HepG2 (cell line): ENCODE measurements around the gene AHNAK. TPM values are rescaled to one million over a fixed set of nuclear protein-coding genes. Genes with fewer than 3 reads are reported as not detected.

Experiments
- ATAC-seq: fragments of 200-7000 bp; cut with Tn5 transposase; 3 replicates; pipeline ENCODE4 v1.9.1; 2020; ENCODE audit warnings: mild to moderate bottlenecking, moderate library complexity
- BruUV-seq: library from RNA; stranded (reverse); fragments of 400-500 nt; replicated peaks from 2 replicates; lab custom pipeline; 2021; lab: Mats Ljungman, UMichigan
- CTCF ChIA-PET: fragments of 300-600 bp; formaldehyde crosslinking; extraction: SDS; loops from one replicate; lab custom pipeline; 2021; ENCODE audit warnings: low total read pairs, inconsistent platforms, low intra/inter-chr PET ratio; lab: Yijun Ruan, JAX
- POLR2A ChIA-PET: fragments of 350-600 bp; sonication (Branson Sonifier 250); formaldehyde crosslinking; loops from one replicate; lab custom pipeline; 2020; ENCODE audit warnings: antibody characterized with exemption, inconsistent platforms; lab: Yijun Ruan, JAX
- DNase-seq: peaks from one replicate; pipeline ENCODE4 v3.0.0-alpha.2; 2015; ENCODE audit warnings: low spot score
- FAIRE-seq: peaks from 3 replicates; lab custom pipeline; 2011; peaks lifted over from hg19 to GRCh38; lab: Jason Lieb, UNC
- H2AFZ ChIP-seq: one replicate; pipeline ENCODE4 v1.6.1; 2011; ENCODE audit warnings: low read length, inconsistent platforms
- H3K27ac ChIP-seq: fragments of 300-600 bp; 3 replicates; pipeline ENCODE4 v1.8.0; 2011; ENCODE audit warnings: mixed run types, mild to moderate bottlenecking, mixed read lengths, low read length, inconsistent platforms; ENCODE audit not compliant: insufficient read depth; ENCODE audit errors: extremely low read length
- H3K27me3 ChIP-seq, 2 experiments: fragments of 200-600 bp in 1 of 2; 2 replicates in 1 of 2; 3 replicates in 1 of 2; pipeline versions ENCODE4 v1.6.0 to v1.8.0; 2011; ENCODE audit warnings: low read length in 2 of 2, mild to moderate bottlenecking in 2 of 2, moderate library complexity in 2 of 2, inconsistent platforms in 1 of 2; ENCODE audit not compliant: insufficient read depth in 2 of 2, control insufficient read depth in 1 of 2
- H3K36me3 ChIP-seq, 2 experiments: fragments of 200-600 bp in 1 of 2; replicated peaks in 1 of 2; 2 replicates in 1 of 2; 3 replicates in 1 of 2; pipeline versions ENCODE4 v1.5.1 to v1.8.0; 2011; ENCODE audit warnings: low read length in 2 of 2, inconsistent platforms in 1 of 2; ENCODE audit not compliant: insufficient read depth in 2 of 2, control insufficient read depth in 1 of 2
- H3K4me1 ChIP-seq: 2 replicates; pipeline ENCODE4 v1.5.1; 2012; ENCODE audit warnings: low read length, inconsistent platforms; ENCODE audit not compliant: insufficient read depth
- H3K4me2 ChIP-seq: 2 replicates; pipeline ENCODE4 v1.6.0; 2011; ENCODE audit warnings: low read depth, low read length, inconsistent platforms
- H3K4me3 ChIP-seq, 3 experiments: fragments of 200-600 bp in 1 of 3; sonication (generic), shearing (Covaris generic) in 1 of 3; replicated peaks in 1 of 3; 2 replicates each; pipeline ENCODE4 v1.5.1; 2011 to 2016; ENCODE audit warnings: low read length in 3 of 3, inconsistent platforms in 2 of 3, low read depth in 2 of 3, mild to moderate bottlenecking in 2 of 3, control low read depth in 1 of 3, mixed read lengths in 1 of 3; ENCODE audit not compliant: insufficient read depth in 1 of 3
- H3K79me2 ChIP-seq: one replicate; pipeline ENCODE4 v1.6.1; 2011; ENCODE audit warnings: low read length, inconsistent platforms; ENCODE audit not compliant: insufficient read depth
- H3K9ac ChIP-seq: 2 replicates; pipeline ENCODE4 v1.6.0; 2011; ENCODE audit warnings: mild to moderate bottlenecking, low read depth, low read length, inconsistent platforms; ENCODE audit not compliant: insufficient read depth
- H3K9me3 ChIP-seq: 2 replicates; pipeline ENCODE4 v1.5.1; 2012; ENCODE audit warnings: mild to moderate bottlenecking, low read length
- H4K20me1 ChIP-seq: 2 replicates; pipeline ENCODE4 v1.6.0; 2011; ENCODE audit warnings: inconsistent platforms, mild to moderate bottlenecking, low read length, moderate library complexity; ENCODE audit not compliant: insufficient read depth
- JARID2 ChIP-seq: sonication (generic); formaldehyde crosslinking; IDR thresholded peaks from 2 replicates; pipeline ENCODE4 v1.8.1; 2023; ENCODE audit warnings: missing genetic modification reagents, inconsistent platforms; ENCODE audit not compliant: insufficient replicate concordance
- REPIN1 ChIP-seq: sonication (generic); formaldehyde crosslinking; IDR thresholded peaks from 2 replicates; pipeline ENCODE4 v1.8.0; 2022; ENCODE audit warnings: missing genetic modification reagents, low read depth, mild to moderate bottlenecking, borderline replicate concordance
- ZBTB3 ChIP-seq: sonication (generic); formaldehyde crosslinking; IDR thresholded peaks from 2 replicates; pipeline ENCODE4 v1.4.0; 2020; ENCODE audit warnings: low read depth, mild to moderate bottlenecking, moderate library complexity, missing genetic modification reagents, borderline replicate concordance
- ZFP36L2 ChIP-seq: sonication (generic); formaldehyde crosslinking; IDR thresholded peaks from 2 replicates; pipeline ENCODE4 v1.4.0; 2020; ENCODE audit warnings: missing genetic modification reagents
- ZFP62 ChIP-seq: sonication (generic); formaldehyde crosslinking; IDR thresholded peaks from 2 replicates; pipeline ENCODE4 v1.4.0; 2020; ENCODE audit warnings: missing genetic modification reagents
- ZNF296 ChIP-seq: sonication (generic); formaldehyde crosslinking; conservative IDR thresholded peaks from 2 replicates; pipeline ENCODE4 v1.5.0; 2020; ENCODE audit warnings: mild to moderate bottlenecking, missing genetic modification reagents
- ZNF652 ChIP-seq: IDR thresholded peaks from 2 replicates; pipeline ENCODE4 v1.6.1; 2016; ENCODE audit warnings: low read depth, borderline replicate concordance
- ZNF782 ChIP-seq: sonication (generic); formaldehyde crosslinking; IDR thresholded peaks from 2 replicates; pipeline ENCODE4 v1.4.0; 2020; ENCODE audit warnings: missing genetic modification reagents, mild to moderate bottlenecking, borderline replicate concordance
- WGBS: methylation state at CpG from one replicate; pipeline ENCODE4 v1.1.6; 2017; ENCODE audit warnings: low lambda C conversion rate; 5-methylcytosine and 5-hydroxymethylcytosine counted together
- in situ Hi-C: cut with HindIII; loops from 2 replicates; pipeline ENCODE4 v1.10.0; 2017; ENCODE audit warnings: low pct_unique_long_range_greater_than_20kb; ENCODE audit not compliant: extremely low pct_ligation_motif_present
- intact Hi-C: fragments of 100-400 bp; cut with micrococcal nuclease; formaldehyde crosslinking; loops from one replicate; pipeline ENCODE4 v1.10.0; 2022; ENCODE audit not compliant: unreplicated experiment
- polyA plus RNA-seq, 8 experiments: library from polyadenylated mRNA; depleted of rRNA in 3 of 8; stranded (reverse) in 7 of 8; unstranded in 1 of 8; fragments of >200 nt; fragmentation: Illumina TruSeq in 4 of 8; extraction: Trizol in 4 of 8; gene quantifications; 2 replicates each; pipeline versions ENCODE4 v1.2.1 to v1.2.3, GENCODE V29; 2011 to 2016; ENCODE audit warnings: low read depth in 4 of 8, missing spikeins in 1 of 8, mixed read lengths in 1 of 8; ENCODE audit not compliant: insufficient read depth in 1 of 8
- total RNA-seq, 5 experiments: library from RNA; depleted of rRNA; stranded (reverse); fragments of >200 nt; fragmentation: Illumina TruSeq; extraction: Trizol; gene quantifications; 2 replicates each; pipeline ENCODE4 v1.2.3, GENCODE V29; 2016; ENCODE audit warnings: low read depth in 1 of 5
- TF ChIP-seq, protein P1 (sequence below): sonication (generic); formaldehyde crosslinking; IDR thresholded peaks from 2 replicates; pipeline ENCODE4 v1.4.0; 2020; ENCODE audit warnings: mild to moderate bottlenecking, missing genetic modification reagents
- TF ChIP-seq, protein P2 (sequence below): sonication (generic); formaldehyde crosslinking; IDR thresholded peaks from 2 replicates; pipeline ENCODE4 v1.4.0; 2020; ENCODE audit warnings: mild to moderate bottlenecking, missing genetic modification reagents
- TF ChIP-seq, protein P3 (sequence below): sonication (generic); formaldehyde crosslinking; IDR thresholded peaks from 2 replicates; pipeline ENCODE4 v1.4.0; 2020; ENCODE audit warnings: mild to moderate bottlenecking, missing genetic modification reagents

The AHNAK gene
- total and polyA plus RNA-seq, 2 of the 13 experiments (the other 11 are each of a cell fraction or from before 2014, with no cell fraction given) = 23.4 to 25.0 TPM

GRCh38 chr11:62494246-62494645 is 52.4 kb downstream of the AHNAK start (continued):
- no peak for TF ChIP-seq ZNF782 (CRISPR knock-in tag)

DNA sequence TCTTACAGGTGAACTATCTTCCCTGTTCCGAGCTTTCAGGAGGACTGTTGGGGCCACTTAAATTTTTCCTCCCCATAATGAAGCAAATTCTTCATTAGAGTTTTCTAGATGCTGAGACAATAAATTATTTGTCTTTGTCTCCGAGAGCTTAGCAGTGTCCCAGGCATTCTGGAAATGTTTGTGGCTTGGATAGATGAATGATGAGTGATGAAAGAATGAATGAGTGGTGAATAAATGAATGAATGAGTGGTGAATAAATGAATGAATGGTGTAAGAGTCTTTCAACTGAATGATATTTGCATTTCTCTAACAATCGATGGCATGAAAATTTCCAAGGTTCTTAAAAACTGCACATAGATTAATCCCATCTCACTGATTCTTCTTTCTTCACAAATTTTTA is 52.8 kb downstream of the AHNAK start:
- H3K27ac ChIP-seq = no peak overlapping the region
- H2AFZ ChIP-seq = no peak overlapping the region

More for the DNA sequence above, 52.8 kb downstream of the AHNAK start:
- Histone ChIP-seq H4K20me1 (no peaks in the 10 kb centered on the region), H3K4me1 (peaks cover 54% of the 10 kb centered on the region), H3K4me3 (no peak overlapping the region), H3K79me2 (no peaks in the 10 kb centered on the region), H3K27me3 (no peaks in the 10 kb centered on the region), H3K36me3 (no peaks in the 10 kb centered on the region), H3K9me3 (no peaks in the 10 kb centered on the region), H3K4me2 (no peak overlapping the region), H3K9ac (no peak overlapping the region)
- ChIA-PET CTCF (no interaction called here), POLR2A (no interaction called here)
- 86% methylated on average over 3 of the region's 3 CpGs for WGBS
- TF ChIP-seq ZFP36L2 (no peak), JARID2 (CRISPR knock-in tag) (no peak), ZNF296 (CRISPR knock-in tag) (no peak), REPIN1 (no peak), ZBTB3 (CRISPR knock-in tag) (no peak), ZNF652 (CRISPR knock-in tag) (no peak), ZFP62 (CRISPR knock-in tag) (no peak)
- TF ChIP-seq, protein P1, sequence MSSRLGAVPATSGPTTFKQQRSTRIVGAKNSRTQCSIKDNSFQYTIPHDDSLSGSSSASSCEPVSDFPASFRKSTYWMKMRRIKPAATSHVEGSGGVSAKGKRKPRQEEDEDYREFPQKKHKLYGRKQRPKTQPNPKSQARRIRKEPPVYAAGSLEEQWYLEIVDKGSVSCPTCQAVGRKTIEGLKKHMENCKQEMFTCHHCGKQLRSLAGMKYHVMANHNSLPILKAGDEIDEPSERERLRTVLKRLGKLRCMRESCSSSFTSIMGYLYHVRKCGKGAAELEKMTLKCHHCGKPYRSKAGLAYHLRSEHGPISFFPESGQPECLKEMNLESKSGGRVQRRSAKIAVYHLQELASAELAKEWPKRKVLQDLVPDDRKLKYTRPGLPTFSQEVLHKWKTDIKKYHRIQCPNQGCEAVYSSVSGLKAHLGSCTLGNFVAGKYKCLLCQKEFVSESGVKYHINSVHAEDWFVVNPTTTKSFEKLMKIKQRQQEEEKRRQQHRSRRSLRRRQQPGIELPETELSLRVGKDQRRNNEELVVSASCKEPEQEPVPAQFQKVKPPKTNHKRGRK (CRISPR knock-in tag) = no peak
- TF ChIP-seq, protein P2, sequence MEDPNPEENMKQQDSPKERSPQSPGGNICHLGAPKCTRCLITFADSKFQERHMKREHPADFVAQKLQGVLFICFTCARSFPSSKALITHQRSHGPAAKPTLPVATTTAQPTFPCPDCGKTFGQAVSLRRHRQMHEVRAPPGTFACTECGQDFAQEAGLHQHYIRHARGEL (CRISPR knock-in tag) = no peak
- TF ChIP-seq, protein P3, sequence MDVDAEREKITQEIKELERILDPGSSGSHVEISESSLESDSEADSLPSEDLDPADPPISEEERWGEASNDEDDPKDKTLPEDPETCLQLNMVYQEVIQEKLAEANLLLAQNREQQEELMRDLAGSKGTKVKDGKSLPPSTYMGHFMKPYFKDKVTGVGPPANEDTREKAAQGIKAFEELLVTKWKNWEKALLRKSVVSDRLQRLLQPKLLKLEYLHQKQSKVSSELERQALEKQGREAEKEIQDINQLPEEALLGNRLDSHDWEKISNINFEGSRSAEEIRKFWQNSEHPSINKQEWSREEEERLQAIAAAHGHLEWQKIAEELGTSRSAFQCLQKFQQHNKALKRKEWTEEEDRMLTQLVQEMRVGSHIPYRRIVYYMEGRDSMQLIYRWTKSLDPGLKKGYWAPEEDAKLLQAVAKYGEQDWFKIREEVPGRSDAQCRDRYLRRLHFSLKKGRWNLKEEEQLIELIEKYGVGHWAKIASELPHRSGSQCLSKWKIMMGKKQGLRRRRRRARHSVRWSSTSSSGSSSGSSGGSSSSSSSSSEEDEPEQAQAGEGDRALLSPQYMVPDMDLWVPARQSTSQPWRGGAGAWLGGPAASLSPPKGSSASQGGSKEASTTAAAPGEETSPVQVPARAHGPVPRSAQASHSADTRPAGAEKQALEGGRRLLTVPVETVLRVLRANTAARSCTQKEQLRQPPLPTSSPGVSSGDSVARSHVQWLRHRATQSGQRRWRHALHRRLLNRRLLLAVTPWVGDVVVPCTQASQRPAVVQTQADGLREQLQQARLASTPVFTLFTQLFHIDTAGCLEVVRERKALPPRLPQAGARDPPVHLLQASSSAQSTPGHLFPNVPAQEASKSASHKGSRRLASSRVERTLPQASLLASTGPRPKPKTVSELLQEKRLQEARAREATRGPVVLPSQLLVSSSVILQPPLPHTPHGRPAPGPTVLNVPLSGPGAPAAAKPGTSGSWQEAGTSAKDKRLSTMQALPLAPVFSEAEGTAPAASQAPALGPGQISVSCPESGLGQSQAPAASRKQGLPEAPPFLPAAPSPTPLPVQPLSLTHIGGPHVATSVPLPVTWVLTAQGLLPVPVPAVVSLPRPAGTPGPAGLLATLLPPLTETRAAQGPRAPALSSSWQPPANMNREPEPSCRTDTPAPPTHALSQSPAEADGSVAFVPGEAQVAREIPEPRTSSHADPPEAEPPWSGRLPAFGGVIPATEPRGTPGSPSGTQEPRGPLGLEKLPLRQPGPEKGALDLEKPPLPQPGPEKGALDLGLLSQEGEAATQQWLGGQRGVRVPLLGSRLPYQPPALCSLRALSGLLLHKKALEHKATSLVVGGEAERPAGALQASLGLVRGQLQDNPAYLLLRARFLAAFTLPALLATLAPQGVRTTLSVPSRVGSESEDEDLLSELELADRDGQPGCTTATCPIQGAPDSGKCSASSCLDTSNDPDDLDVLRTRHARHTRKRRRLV = no peak
- BruUV-seq = no TSS peak
- in situ Hi-C loops (no loop called here), intact Hi-C loops (no loop called here)
- no peak for ATAC-seq
- no peak for FAIRE-seq
- no peak for DNase-seq
